Stimulated activated CD8-positive, alpha-beta memory T cell treated with anti-CD3 and anti-CD28 coated beads, Interleukin-15, amount 100 ng/mL, for 1 hour (primary cell): Measurements from ENCODE around the gene MITD1.
"Not testable (repeated sequence)": the region's sequence is repeated elsewhere in the genome, so short reads cannot be mapped to it uniquely, and the experiment has no call there.

Source experiments
- DNase-seq: peaks from one replicate; pipeline ENCODE4 v3.0.0-alpha.2; 2020; ENCODE audit warnings: low read depth

MITD1 gene

DNA sequence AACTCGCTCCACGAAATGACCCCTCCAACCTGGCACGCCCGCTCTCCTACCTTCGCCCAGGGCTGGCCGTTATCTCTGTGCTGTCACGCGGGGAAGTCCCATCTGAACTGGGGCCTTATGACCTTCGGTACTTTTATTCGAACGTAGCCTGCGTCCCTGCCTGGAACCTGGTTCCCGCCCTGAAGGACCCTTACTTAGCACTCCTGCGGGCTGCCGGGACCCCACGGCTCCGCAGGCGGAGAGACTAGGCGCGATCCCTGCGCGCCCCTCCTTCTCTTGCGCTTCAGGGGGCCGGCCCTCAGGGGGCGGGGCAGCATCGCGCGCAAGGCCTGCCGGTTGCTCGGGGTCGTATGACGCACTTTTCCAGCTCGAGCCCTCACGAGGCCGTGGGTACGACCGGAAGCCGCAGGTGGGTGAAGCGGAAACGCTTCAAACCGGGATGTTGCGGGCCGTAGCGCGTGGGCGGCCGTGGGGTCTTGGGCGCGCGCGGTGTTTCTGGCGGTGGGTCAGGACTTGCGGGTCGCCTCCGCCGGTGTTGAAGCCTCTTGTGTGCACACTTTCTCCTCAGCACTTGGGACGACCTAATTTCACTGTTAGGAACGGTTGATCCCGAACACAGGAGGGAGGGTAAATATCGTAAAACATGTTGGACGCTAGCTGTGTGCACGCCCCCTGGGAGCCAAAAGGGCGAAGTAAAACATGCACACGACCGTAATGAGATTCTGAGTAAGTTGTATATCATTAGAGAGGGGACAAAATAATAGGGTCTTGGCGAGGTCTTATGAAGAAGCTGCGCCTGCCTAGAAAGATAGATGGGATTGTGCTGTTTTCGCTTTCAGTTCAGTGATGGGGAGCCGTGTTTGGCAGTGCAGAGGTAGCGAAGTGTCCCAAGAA lies 26.0 kb downstream of the MITD1 start, which contains the start of the genes LIPT1 and TSGA10:
TSS of gene LIPT1 (plus strand) at position 325 of the 894 bp plus-strand sequence. CDS start 6,991 bp downstream, outside the sequence.
TSS of gene TSGA10 (minus strand) at position 300 of the 894 bp plus-strand sequence. CDS start 45,503 bp downstream, outside the sequence.
- peak; percentile 85 for DNase-seq

- DNase-seq: no peak
Measured at GRCh38 chr2:99153921-99154604, 26.8 kb downstream of the MITD1 start.

- no peak for DNase-seq
Measured at GRCh38 chr2:99152199-99152895, 28.5 kb downstream of the MITD1 start.

DNA sequence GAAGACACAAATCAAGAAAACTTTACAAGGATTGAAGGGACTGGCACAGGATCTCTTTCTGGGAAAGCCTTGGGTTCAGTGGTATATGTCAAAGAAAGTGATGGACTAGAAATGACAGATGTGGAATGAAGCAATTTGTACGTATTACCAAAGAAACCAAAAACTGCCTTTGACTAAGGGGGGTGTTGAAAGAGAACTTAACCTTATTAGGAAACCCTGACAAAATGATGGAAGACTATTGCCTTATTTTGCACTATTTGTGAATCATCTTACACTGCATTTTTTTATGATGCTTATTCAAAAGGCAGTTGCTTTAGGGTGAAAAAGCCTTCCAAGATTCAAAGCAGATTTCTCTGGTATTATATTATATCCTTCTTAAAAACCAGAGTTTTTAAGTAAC lies 30.2 kb downstream of the MITD1 start:
- no peak for DNase-seq

GRCh38 chr2:99141110-99142108 lies 39.4 kb downstream of the MITD1 start, which contains the start of gene C2orf15:
Gene C2orf15, plus strand, starts transcription at chr2:99141707. Its CDS starts 8,852 bp downstream, at chr2:99150559.
- peak; percentile 95 for DNase-seq

- no peak for DNase-seq
Measured at GRCh38 chr2:99140860-99141109, 40.1 kb downstream of the MITD1 start.

DNA sequence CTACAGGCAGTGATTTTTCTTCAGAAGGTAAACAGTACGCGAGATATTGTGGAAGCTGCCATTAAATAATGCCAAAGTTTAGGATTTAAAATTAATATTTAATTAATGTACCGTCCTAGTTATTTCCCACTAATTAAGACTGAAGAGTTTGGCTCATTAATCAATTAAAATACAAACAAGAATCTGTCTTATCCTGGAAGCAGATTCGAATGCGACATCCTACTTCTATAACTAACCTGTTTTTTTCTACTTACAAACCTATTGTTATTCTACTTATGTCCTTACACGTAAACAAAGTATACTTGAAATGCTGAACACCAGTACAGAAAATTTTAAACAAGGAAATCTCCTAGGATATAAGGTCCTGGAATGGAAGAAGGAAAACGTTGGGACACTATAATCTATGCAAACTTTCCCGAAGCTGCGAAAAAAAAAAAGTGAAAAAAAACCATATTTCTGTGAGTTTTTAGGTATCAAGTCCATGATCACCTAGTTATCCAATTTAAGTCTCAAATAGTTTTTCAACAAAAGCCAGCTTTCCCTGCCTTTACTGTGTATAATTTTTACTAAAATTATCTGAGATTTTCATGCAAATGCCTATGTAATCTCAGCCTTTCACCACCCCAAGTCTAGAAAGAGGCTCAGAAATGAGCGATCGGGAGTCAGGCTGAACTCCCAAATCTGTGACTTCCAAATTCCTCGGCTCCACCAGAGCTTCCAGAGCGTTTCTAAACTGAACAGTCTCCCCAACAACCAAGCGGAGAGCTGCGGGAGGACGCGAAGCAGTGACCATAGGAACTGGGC lies 40.6 kb downstream of the MITD1 start:
- no peak for DNase-seq

- no peak for DNase-seq
Measured at GRCh38 chr2:99139003-99139402, 41.9 kb downstream of the MITD1 start.

DNA sequence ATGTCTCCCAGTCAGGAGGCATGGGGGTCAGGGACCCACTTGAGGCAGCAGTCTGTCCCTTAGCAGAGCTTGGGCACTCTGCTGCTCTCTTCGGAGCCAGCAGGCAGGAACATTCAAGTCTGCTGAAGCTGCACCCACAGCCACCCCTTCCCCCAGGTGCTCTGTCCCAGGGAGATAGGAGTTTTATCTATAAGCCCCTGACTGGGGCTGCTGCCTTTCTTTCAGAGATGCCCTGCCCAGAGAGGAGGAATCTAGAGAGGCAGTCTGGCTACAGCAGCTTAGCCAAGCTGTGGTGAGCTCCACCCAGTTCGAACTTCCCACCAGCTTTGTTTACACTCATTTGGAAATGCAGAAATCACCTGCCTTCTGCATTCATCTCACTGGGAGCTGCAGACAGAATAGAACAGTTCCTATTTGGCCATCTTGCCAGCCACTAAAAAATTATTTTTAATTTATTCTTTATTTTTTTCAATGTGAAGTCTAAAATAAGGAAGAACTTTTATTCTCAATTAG lies 45.8 kb downstream of the MITD1 start:
- not testable (repeated sequence) for DNase-seq

DNA sequence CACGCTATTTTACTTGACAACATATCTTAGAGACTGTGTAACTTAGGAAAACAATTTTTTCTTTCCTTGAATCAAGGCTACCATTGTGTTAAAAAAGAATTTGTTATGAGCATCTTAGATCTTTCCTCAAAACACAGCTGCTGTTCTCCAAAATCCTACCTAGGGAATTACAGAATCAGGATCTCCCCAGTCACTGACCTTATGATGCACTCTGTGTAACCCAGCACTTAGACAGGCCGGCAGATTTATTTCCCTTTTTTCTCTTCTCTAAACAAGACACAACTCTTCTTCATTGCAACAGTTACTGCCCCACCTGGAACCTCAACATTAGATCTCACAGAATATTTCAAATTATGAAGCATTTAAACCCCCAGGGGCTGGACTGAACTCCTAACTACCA lies 52.9 kb downstream of the MITD1 start:
- DNase-seq: no peak
